Sigmoid colon (tissue), 7 donors: Measurements from ENCODE around the gene UBTD1. TPM values are rescaled to one million over a fixed set of nuclear protein-coding genes. Genes with fewer than 3 reads are reported as not detected.
"Not testable (repeated sequence)": the region's sequence is repeated elsewhere in the genome, so short reads cannot be mapped to it uniquely, and the experiment has no call there.

ENCODE experiments used
- DNase-seq: peaks from one replicate; pipeline ENCODE4 v3.0.0-alpha.2; 2019
- H3K27ac ChIP-seq, 4 donors: fragments of 200-600 bp; sonication (generic); one replicate each; pipeline ENCODE4 v1.5.1; 2016 to 2019; ENCODE audit warnings: mild to moderate bottlenecking in 1 of 4
- H3K27me3 ChIP-seq, 3 donors: fragments of 200-600 bp; sonication (generic); one replicate each; pipeline ENCODE4 v1.5.1; 2019; ENCODE audit warnings: mild to moderate bottlenecking in 1 of 3
- H3K36me3 ChIP-seq, 4 donors: fragments of 200-600 bp; sonication (generic); one replicate each; pipeline ENCODE4 v1.5.1; 2016 to 2019
- H3K4me1 ChIP-seq, 4 donors: fragments of 200-600 bp; sonication (generic); one replicate each; pipeline ENCODE4 v1.5.1; 2017 to 2019
- H3K4me3 ChIP-seq, 4 donors: fragments of 200-600 bp; sonication (generic); one replicate each; pipeline ENCODE4 v1.5.1; 2017 to 2019; ENCODE audit warnings: mild to moderate bottlenecking in 2 of 4, moderate library complexity in 1 of 4
- H3K9me3 ChIP-seq, 4 donors: fragments of 200-600 bp in 3 of 4; sonication (generic) in 3 of 4; one replicate each; pipeline versions ENCODE4 v1.5.1 to v1.6.1; 2013 to 2019
- CTCF ChIP-seq, 4 experiments: fragments of 450-650 bp in 3 of 4; fragments of 200-600 bp in 1 of 4; IDR thresholded peaks; one replicate each; pipeline ENCODE4 v1.5.1; 2016 to 2019; ENCODE audit warnings: antibody characterized with exemption in 4 of 4, mild to moderate bottlenecking in 3 of 4, moderate library complexity in 2 of 4
- EP300 ChIP-seq, 4 donors: sonication (generic); formaldehyde crosslinking; IDR thresholded peaks; one replicate each; pipeline ENCODE4 v1.6.1; 2017; ENCODE audit warnings: antibody characterized with exemption in 4 of 4
- POLR2A ChIP-seq, 2 donors: fragments of 450-650 bp; IDR thresholded peaks; one replicate each; pipeline ENCODE4 v1.6.1; 2016; ENCODE audit warnings: antibody characterized with exemption in 2 of 2, mild to moderate bottlenecking in 2 of 2, moderate library complexity in 2 of 2
- POLR2AphosphoS5 ChIP-seq, 4 donors: sonication (generic); formaldehyde crosslinking; IDR thresholded peaks; one replicate each; pipeline ENCODE4 v1.6.1; 2017; ENCODE audit warnings: antibody characterized with exemption in 4 of 4
- WGBS, 2 donors: extraction: QIAGEN DNeasy Blood & Tissue Kit; methylation state at CpG; one replicate each; pipeline ENCODE4 v1.1.7; 2013; 5-methylcytosine and 5-hydroxymethylcytosine counted together
- intact Hi-C: fragments of 100-400 bp; cut with DNase I; formaldehyde crosslinking; loops from one replicate; pipeline ENCODE4 v1.15.1; 2023
- polyA plus RNA-seq, 3 donors: library from polyadenylated mRNA; stranded (reverse); fragments of 200-250 nt; gene quantifications; one replicate each; pipeline ENCODE4 v1.2.3, GENCODE V29; 2013
- total RNA-seq, 4 donors: library from RNA; depleted of rRNA; stranded (reverse); fragments of >200 nt; gene quantifications; one replicate each; pipeline ENCODE4 v1.1.0, GENCODE V29; 2016
- donor health status: healthy with polysubstance abuse.
- donor health status: Bipolar disorder and iron deficiency.
- donor health status: healthy.

UBTD1 gene
- total and polyA plus RNA-seq, 7 donors: 2.3 to 7.9 (median 5.9) TPM

- DNase-seq, intact Hi-C loops, H3K36me3 ChIP-seq, H3K9me3 ChIP-seq, H3K4me1 ChIP-seq, H3K4me3 ChIP-seq, H3K27me3 ChIP-seq: not testable (repeated sequence)
- H3K27ac ChIP-seq: peak overlapping the region in 1 of 4 donors; percentile 14
- 92% methylated on average over 12 of the region's 12 CpGs for WGBS, 2 donors
Measured at GRCh38 chr10:97561386-97562077, 62.8 kb downstream of the UBTD1 start.

- intact Hi-C loops: not testable (repeated sequence)
Measured at GRCh38 chr10:97562329-97562728, 63.6 kb downstream of the UBTD1 start.

GRCh38 chr10:97563337-97563736, 64.6 kb downstream of the UBTD1 start:
- no peak overlapping the region for H3K27ac ChIP-seq
- intact Hi-C loops: no loop called here
- 92 to 94% methylated on average over 4 of the region's 4 CpGs for WGBS, 2 donors

More at GRCh38 chr10:97562329-97562728, 63.6 kb downstream of the UBTD1 start:
- WGBS, 2 donors: 75 to 90% methylated on average over 5 of the region's 5 CpGs
- H3K27ac ChIP-seq, DNase-seq, H3K9me3 ChIP-seq, H3K27me3 ChIP-seq, H3K4me1 ChIP-seq, H3K4me3 ChIP-seq, H3K36me3 ChIP-seq: not testable (repeated sequence)

GRCh38 chr10:97564776-97565175, 66.1 kb downstream of the UBTD1 start:
- Histone ChIP-seq H3K9me3 (no peaks in the 10 kb centered on the region), H3K4me1 (no peaks in the 10 kb centered on the region), H3K27ac (no peak overlapping the region), H3K4me3 (no peak overlapping the region), H3K27me3 (no peaks in the 10 kb centered on the region), H3K36me3 (peaks cover 0 to 20% (median 0%) of the 10 kb centered on the region in 4 donors)
- DNase-seq: no peak
- intact Hi-C loops: no loop called here
- TF ChIP-seq EP300 (IDR thresholded peaks at IDR 0.05): no peak
- TF ChIP-seq POLR2A (IDR thresholded peaks at IDR 0.05): no peak
- no peak for TF ChIP-seq CTCF (IDR thresholded peaks at IDR 0.05)
- TF ChIP-seq POLR2AphosphoS5 (IDR thresholded peaks at IDR 0.05): no peak
- WGBS, 2 donors: 90 to 91% methylated on average over 4 of the region's 4 CpGs

More at GRCh38 chr10:97563337-97563736, 64.6 kb downstream of the UBTD1 start:
- Histone ChIP-seq H3K36me3 (peaks cover 0 to 8% (median 0%) of the 10 kb centered on the region in 4 donors), H3K27me3 (no peaks in the 10 kb centered on the region), H3K9me3 (no peaks in the 10 kb centered on the region), H3K4me3 (no peak overlapping the region), H3K4me1 (no peaks in the 10 kb centered on the region)
- TF ChIP-seq POLR2A (IDR thresholded peaks at IDR 0.05): no peak
- no peak for TF ChIP-seq POLR2AphosphoS5 (IDR thresholded peaks at IDR 0.05)
- TF ChIP-seq EP300 (IDR thresholded peaks at IDR 0.05): no peak
- TF ChIP-seq CTCF (IDR thresholded peaks at IDR 0.05): no peak
- DNase-seq: no peak

- no peaks in the 10 kb centered on the region for H3K4me1 ChIP-seq
- no peak overlapping the region for H3K4me3 ChIP-seq
- H3K9me3 ChIP-seq: no peaks in the 10 kb centered on the region
- TF ChIP-seq POLR2A (IDR thresholded peaks at IDR 0.05) (no peak), EP300 (IDR thresholded peaks at IDR 0.05) (no peak)
- peaks cover 0 to 34% (median 5%) of the 10 kb centered on the region in 4 donors for H3K36me3 ChIP-seq
- no peak for DNase-seq
- 95 to 96% methylated on average over 2 of the region's 2 CpGs for WGBS, 2 donors
- intact Hi-C loops: no loop called here
- no peak overlapping the region for H3K27ac ChIP-seq
- no peaks in the 10 kb centered on the region for H3K27me3 ChIP-seq
Measured at GRCh38 chr10:97566336-97566996, 67.7 kb downstream of the UBTD1 start.

- no peak overlapping the region for H3K27ac ChIP-seq
Measured at GRCh38 chr10:97567891-97568290, 69.2 kb downstream of the UBTD1 start.

More at GRCh38 chr10:97567891-97568290, 69.2 kb downstream of the UBTD1 start:
- H3K9me3 ChIP-seq: no peaks in the 10 kb centered on the region
- 93 to 94% methylated on average over 15 of the region's 15 CpGs for WGBS, 2 donors
- intact Hi-C loops: no loop called here
- no peak overlapping the region for H3K4me3 ChIP-seq
- TF ChIP-seq CTCF (IDR thresholded peaks at IDR 0.05) (no peak), POLR2AphosphoS5 (IDR thresholded peaks at IDR 0.05) (no peak), EP300 (IDR thresholded peaks at IDR 0.05) (no peak), POLR2A (IDR thresholded peaks at IDR 0.05) (no peak)
- DNase-seq: no peak
- H3K4me1 ChIP-seq: peaks cover 0 to 11% (median 9%) of the 10 kb centered on the region in 4 donors
- peaks cover 0 to 34% (median 5%) of the 10 kb centered on the region in 4 donors for H3K36me3 ChIP-seq
- H3K27me3 ChIP-seq: no peaks in the 10 kb centered on the region
